Measurements from ENCODE around the gene PRR4.

DNA sequence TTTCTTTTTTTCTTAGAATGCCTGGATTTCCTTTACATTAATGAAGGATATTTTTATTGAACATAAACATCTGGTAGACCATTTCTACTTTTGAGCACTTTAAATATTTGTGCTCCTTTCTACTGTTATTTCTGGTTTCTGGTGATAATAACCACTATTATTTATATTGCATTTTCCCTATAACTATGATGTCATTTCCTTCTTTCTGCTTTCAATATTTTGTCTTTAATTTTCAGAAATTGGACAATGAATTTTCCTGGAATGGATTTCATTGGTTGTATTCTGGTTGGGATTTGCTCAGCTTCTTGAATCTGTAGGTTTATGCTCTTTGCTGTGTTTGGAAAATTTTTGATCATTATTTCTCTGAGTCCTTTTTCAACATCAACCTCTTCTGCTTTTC lies 40.0 kb upstream of the PRR4 start:
- no peak for TF ChIP-seq ZNF274 (IDR thresholded peaks at IDR 0.05; ENCODE audit: low read length)
- TF ChIP-seq ZNF274 (tag by site-specific recombination; IDR thresholded peaks at IDR 0.05; ENCODE audit: borderline replicate concordance), result no peak
- TF ChIP-seq ZNF629 (tag by site-specific recombination; IDR thresholded peaks at IDR 0.05), result no peak
- no peak for TF ChIP-seq ZNF433 (tag by site-specific recombination; IDR thresholded peaks at IDR 0.05; ENCODE audit: low read depth)
- TF ChIP-seq, protein P1, sequence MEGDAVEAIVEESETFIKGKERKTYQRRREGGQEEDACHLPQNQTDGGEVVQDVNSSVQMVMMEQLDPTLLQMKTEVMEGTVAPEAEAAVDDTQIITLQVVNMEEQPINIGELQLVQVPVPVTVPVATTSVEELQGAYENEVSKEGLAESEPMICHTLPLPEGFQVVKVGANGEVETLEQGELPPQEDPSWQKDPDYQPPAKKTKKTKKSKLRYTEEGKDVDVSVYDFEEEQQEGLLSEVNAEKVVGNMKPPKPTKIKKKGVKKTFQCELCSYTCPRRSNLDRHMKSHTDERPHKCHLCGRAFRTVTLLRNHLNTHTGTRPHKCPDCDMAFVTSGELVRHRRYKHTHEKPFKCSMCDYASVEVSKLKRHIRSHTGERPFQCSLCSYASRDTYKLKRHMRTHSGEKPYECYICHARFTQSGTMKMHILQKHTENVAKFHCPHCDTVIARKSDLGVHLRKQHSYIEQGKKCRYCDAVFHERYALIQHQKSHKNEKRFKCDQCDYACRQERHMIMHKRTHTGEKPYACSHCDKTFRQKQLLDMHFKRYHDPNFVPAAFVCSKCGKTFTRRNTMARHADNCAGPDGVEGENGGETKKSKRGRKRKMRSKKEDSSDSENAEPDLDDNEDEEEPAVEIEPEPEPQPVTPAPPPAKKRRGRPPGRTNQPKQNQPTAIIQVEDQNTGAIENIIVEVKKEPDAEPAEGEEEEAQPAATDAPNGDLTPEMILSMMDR (tag by site-specific recombination; IDR thresholded peaks at IDR 0.05), result no peak
- TF ChIP-seq BCL11B (tag by site-specific recombination; IDR thresholded peaks at IDR 0.05; ENCODE audit: low read depth), result no peak
- TF ChIP-seq, protein P2, sequence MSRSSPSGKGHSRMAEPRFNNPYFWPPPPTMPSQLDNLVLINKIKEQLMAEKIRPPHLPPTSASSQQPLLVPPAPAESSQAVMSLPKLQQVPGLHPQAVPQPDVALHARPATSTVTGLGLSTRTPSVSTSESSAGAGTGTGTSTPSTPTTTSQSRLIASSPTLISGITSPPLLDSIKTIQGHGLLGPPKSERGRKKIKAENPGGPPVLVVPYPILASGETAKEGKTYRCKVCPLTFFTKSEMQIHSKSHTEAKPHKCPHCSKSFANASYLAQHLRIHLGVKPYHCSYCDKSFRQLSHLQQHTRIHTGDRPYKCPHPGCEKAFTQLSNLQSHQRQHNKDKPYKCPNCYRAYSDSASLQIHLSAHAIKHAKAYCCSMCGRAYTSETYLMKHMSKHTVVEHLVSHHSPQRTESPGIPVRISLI (tag by site-specific recombination; IDR thresholded peaks at IDR 0.05), result no peak
- TF ChIP-seq, protein P3, sequence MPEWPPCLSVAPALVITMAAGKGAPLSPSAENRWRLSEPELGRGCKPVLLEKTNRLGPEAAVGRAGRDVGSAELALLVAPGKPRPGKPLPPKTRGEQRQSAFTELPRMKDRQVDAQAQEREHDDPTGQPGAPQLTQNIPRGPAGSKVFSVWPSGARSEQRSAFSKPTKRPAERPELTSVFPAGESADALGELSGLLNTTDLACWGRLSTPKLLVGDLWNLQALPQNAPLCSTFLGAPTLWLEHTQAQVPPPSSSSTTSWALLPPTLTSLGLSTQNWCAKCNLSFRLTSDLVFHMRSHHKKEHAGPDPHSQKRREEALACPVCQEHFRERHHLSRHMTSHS (tag by site-specific recombination; IDR thresholded peaks at IDR 0.05), result no peak
- no peak for TF ChIP-seq HOXC10 (CRISPR knock-in tag; IDR thresholded peaks at IDR 0.05)
- TF ChIP-seq, protein P4, sequence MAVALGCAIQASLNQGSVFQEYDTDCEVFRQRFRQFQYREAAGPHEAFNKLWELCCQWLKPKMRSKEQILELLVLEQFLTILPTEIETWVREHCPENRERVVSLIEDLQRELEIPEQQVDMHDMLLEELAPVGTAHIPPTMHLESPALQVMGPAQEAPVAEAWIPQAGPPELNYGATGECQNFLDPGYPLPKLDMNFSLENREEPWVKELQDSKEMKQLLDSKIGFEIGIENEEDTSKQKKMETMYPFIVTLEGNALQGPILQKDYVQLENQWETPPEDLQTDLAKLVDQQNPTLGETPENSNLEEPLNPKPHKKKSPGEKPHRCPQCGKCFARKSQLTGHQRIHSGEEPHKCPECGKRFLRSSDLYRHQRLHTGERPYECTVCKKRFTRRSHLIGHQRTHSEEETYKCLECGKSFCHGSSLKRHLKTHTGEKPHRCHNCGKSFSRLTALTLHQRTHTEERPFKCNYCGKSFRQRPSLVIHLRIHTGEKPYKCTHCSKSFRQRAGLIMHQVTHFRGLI (tag by site-specific recombination; IDR thresholded peaks at IDR 0.05), result no peak
- TF ChIP-seq REPIN1 (tag by site-specific recombination; IDR thresholded peaks at IDR 0.05; ENCODE audit: low read depth), result no peak
- TF ChIP-seq, protein P5, sequence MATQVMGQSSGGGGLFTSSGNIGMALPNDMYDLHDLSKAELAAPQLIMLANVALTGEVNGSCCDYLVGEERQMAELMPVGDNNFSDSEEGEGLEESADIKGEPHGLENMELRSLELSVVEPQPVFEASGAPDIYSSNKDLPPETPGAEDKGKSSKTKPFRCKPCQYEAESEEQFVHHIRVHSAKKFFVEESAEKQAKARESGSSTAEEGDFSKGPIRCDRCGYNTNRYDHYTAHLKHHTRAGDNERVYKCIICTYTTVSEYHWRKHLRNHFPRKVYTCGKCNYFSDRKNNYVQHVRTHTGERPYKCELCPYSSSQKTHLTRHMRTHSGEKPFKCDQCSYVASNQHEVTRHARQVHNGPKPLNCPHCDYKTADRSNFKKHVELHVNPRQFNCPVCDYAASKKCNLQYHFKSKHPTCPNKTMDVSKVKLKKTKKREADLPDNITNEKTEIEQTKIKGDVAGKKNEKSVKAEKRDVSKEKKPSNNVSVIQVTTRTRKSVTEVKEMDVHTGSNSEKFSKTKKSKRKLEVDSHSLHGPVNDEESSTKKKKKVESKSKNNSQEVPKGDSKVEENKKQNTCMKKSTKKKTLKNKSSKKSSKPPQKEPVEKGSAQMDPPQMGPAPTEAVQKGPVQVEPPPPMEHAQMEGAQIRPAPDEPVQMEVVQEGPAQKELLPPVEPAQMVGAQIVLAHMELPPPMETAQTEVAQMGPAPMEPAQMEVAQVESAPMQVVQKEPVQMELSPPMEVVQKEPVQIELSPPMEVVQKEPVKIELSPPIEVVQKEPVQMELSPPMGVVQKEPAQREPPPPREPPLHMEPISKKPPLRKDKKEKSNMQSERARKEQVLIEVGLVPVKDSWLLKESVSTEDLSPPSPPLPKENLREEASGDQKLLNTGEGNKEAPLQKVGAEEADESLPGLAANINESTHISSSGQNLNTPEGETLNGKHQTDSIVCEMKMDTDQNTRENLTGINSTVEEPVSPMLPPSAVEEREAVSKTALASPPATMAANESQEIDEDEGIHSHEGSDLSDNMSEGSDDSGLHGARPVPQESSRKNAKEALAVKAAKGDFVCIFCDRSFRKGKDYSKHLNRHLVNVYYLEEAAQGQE (tag by site-specific recombination; IDR thresholded peaks at IDR 0.05), result no peak
- no peak for TF ChIP-seq ZNF558 (tag by site-specific recombination; IDR thresholded peaks at IDR 0.05)
- no peak for TF ChIP-seq YY1 (tag by site-specific recombination; IDR thresholded peaks at IDR 0.05)
- no peak for TF ChIP-seq ZNF121 (tag by site-specific recombination; IDR thresholded peaks at IDR 0.05)

Measured in HEK293 (cell line).